Body of pancreas (tissue), 4 donors: ENCODE results near the gene ZBTB16. TPM values are rescaled to one million over a fixed set of nuclear protein-coding genes. Genes with fewer than 3 reads are reported as not detected.

Experiments used
- ATAC-seq: fragments of 150-250 bp; one replicate; pipeline ENCODE4 v1.9.1; 2016
- DNase-seq, 4 donors: peaks; one replicate each; pipeline ENCODE4 v3.0.0-alpha.2; 2019
- H3K27ac ChIP-seq, 4 donors: fragments of 200-600 bp; sonication (generic); 1 replicate in 3 of 4; 2 replicates in 1 of 4; pipeline versions ENCODE4 v1.5.1 to v1.6.1; 2016 to 2019; ENCODE audit warnings: mild to moderate bottlenecking in 1 of 4, mixed read lengths in 1 of 4, moderate library complexity in 1 of 4
- H3K27me3 ChIP-seq, 2 donors: fragments of 200-600 bp; sonication (generic); one replicate each; pipeline ENCODE4 v1.6.0; 2016; ENCODE audit warnings: mild to moderate bottlenecking in 1 of 2
- H3K36me3 ChIP-seq, 2 donors: fragments of 200-600 bp; sonication (generic); replicated peaks in 1 of 2; 2 replicates each; pipeline ENCODE4 v1.5.1; 2016; ENCODE audit warnings: low read depth in 2 of 2; ENCODE audit not compliant: insufficient read depth in 1 of 2
- H3K4me1 ChIP-seq: fragments of 200-600 bp; sonication (generic); one replicate; pipeline ENCODE4 v1.6.0; 2016
- H3K4me3 ChIP-seq, 2 donors: fragments of 200-600 bp; sonication (generic); 1 replicate in 1 of 2; 2 replicates in 1 of 2; pipeline ENCODE4 v1.5.1; 2016 to 2019
- H3K9me3 ChIP-seq, 3 donors: fragments of 200-600 bp; sonication (generic); 1 replicate in 2 of 3; 2 replicates in 1 of 3; pipeline ENCODE4 v1.5.1; 2016
- POLR2A ChIP-seq, 3 donors: fragments of 450-650 bp; IDR thresholded peaks; one replicate each; pipeline ENCODE4 v1.6.1; 2016; ENCODE audit warnings: antibody characterized with exemption in 3 of 3, mild to moderate bottlenecking in 2 of 3
- WGBS, 2 donors: methylation state at CpG; one replicate each; pipeline ENCODE4 v1.1.5; 2017; 5-methylcytosine and 5-hydroxymethylcytosine counted together
- intact Hi-C: fragments of 100-400 bp; cut with DNase I; formaldehyde crosslinking; loops from one replicate; pipeline ENCODE4 v1.15.1; 2023
- total RNA-seq, 2 donors: library from RNA; depleted of rRNA; stranded (reverse); fragments of >200 nt; gene quantifications; one replicate each; pipeline ENCODE4 v1.1.0, GENCODE V29; 2016
- TF ChIP-seq, protein P1 (sequence below), 7 experiments: fragments of 450-650 bp in 4 of 7; fragments of 200-600 bp in 3 of 7; sonication (generic) in 3 of 7; IDR thresholded peaks; one replicate each; pipeline ENCODE4 v1.5.1; 2016 to 2019; ENCODE audit warnings: antibody characterized with exemption in 7 of 7

ZBTB16 gene
- total RNA-seq, 2 donors from 2014 or later, result 96.5 to 150 TPM

DNA sequence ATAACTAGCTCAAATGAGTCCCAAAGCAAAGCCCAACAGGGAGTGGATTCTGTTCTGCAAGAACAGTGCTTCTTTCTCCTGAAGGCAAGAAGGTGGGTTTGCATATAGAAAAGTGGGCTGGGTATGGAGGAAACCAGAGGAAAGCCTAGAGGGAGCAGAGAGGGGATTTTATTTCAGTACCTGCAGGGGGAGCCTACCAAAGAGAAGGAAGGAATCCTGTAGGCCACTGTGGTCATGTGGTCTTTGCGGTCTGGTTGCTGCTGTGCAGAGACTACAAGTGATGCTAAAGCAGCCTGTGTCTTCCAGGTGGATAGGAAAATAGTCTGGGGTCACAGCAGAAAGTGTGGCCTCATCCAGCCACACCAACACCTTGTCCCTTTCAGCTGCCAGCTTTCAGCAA, 33.2 kb upstream of the ZBTB16 start:
- no peak overlapping the region for H3K27ac ChIP-seq
- no peaks in the 10 kb centered on the region for H3K27me3 ChIP-seq
- DNase-seq, result peak in 1 of 4 donors; percentile 15
- no peak overlapping the region for H3K4me3 ChIP-seq
- no peak for ATAC-seq
- WGBS, 2 donors, result 45 to 58% methylated on average over 1 of the region's 1 CpG
- no peak for TF ChIP-seq POLR2A (IDR thresholded peaks at IDR 0.05)
- TF ChIP-seq, protein P1, sequence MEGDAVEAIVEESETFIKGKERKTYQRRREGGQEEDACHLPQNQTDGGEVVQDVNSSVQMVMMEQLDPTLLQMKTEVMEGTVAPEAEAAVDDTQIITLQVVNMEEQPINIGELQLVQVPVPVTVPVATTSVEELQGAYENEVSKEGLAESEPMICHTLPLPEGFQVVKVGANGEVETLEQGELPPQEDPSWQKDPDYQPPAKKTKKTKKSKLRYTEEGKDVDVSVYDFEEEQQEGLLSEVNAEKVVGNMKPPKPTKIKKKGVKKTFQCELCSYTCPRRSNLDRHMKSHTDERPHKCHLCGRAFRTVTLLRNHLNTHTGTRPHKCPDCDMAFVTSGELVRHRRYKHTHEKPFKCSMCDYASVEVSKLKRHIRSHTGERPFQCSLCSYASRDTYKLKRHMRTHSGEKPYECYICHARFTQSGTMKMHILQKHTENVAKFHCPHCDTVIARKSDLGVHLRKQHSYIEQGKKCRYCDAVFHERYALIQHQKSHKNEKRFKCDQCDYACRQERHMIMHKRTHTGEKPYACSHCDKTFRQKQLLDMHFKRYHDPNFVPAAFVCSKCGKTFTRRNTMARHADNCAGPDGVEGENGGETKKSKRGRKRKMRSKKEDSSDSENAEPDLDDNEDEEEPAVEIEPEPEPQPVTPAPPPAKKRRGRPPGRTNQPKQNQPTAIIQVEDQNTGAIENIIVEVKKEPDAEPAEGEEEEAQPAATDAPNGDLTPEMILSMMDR (IDR thresholded peaks at IDR 0.05), result no peak
- no peaks in the 10 kb centered on the region for H3K36me3 ChIP-seq
- intact Hi-C loops, result no loop called here
- H3K9me3 ChIP-seq, result no peaks in the 10 kb centered on the region
- H3K4me1 ChIP-seq, result peaks cover 11% of the 10 kb centered on the region

DNA sequence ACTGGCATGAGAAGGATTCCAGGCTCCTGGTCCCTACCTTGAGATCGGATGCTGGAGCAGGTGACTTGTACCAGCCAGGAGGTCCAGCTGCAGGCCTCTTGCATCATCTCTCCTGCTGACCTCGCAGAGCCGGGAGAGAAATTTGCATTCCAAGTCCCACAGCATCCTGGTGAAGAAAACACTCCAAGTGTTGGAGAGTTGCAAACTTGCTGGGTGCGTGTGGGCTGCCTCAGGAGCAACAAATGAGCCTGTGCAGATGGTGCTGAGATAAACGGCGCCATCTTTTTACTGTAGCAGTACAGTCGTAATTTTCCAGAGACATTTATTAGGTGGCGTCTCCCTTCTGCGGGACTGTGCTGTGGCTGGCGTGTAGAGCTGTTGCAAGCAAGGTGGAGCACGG, 32.1 kb upstream of the ZBTB16 start:
- no peak for ATAC-seq

DNA sequence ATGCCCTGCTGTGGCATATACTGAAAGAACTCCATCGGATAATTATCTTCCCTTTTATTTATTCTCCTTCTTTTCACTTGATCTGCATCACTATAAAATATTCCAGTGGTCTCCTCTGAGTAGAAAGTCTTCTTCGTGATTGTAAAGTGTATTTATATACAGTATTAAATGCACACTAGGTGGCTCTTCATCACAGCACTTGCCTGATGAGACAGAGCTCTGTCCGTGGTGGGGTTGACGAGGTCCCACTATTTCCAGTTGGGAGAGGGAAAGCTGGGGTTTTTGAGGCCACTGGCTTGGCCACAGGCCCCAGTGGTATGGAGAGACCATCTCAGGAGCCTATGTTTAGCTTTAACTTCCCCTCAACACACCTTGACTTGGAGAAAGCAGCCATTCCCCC, 31.6 kb upstream of the ZBTB16 start:
- WGBS, 2 donors, result 46 to 53% methylated on average over 4 of the region's 4 CpGs
- no peak for ATAC-seq
- intact Hi-C loops, result no loop called here

More for the DNA sequence above, 32.1 kb upstream of the ZBTB16 start:
- no peaks in the 10 kb centered on the region for H3K36me3 ChIP-seq
- no peaks in the 10 kb centered on the region for H3K27me3 ChIP-seq
- H3K4me3 ChIP-seq, result no peak overlapping the region
- H3K4me1 ChIP-seq, result peaks cover 11% of the 10 kb centered on the region
- TF ChIP-seq POLR2A (IDR thresholded peaks at IDR 0.05), result no peak
- TF ChIP-seq, protein P1 (IDR thresholded peaks at IDR 0.05), result no peak
- DNase-seq, result no peak
- no peak overlapping the region for H3K27ac ChIP-seq
- no peaks in the 10 kb centered on the region for H3K9me3 ChIP-seq
- intact Hi-C loops, result no loop called here
- 81 to 83% methylated on average over 11 of the region's 11 CpGs for WGBS, 2 donors

DNA sequence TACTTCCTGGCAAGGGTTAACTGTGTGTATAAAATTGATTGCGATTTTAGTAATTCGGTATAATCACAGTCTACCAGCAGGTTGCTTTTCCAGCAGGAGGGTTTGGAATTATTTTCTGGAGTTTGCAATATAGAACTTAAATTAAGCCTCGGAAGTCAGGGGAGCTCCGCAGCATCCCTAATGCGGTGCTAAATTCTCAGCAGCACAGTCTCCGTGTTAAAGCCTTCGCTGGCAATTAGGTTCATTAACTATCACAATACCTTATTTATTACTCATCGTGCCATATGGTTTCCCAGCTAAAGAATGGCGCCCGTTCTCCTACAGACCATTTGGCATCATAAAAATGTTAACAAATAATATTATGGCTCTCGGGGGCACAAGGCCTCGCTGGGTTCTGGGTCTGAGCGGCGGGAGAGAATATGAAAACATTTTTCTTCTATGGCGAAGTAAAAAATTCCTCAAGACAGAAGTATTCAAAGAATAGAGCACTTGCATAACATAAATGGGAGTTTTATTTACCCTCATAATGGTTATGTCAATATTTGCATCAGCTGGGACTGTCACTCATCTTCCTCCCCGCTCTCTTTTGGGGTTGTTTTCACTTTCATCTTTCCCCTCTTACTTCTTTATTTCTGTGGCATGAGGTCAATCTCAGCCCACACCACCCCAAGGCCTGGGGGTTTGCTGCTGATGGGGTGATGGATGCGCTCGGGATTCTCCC, 28.1 kb upstream of the ZBTB16 start:
- H3K4me3 ChIP-seq, result no peak overlapping the region
- H3K27ac ChIP-seq, result no peak overlapping the region
- no peak for DNase-seq
- ATAC-seq, result no peak
- H3K4me1 ChIP-seq, result peaks cover 9% of the 10 kb centered on the region
- H3K27me3 ChIP-seq, result no peaks in the 10 kb centered on the region
- no peak for TF ChIP-seq POLR2A (IDR thresholded peaks at IDR 0.05)
- TF ChIP-seq, protein P1 (IDR thresholded peaks at IDR 0.05), result no peak
- no peaks in the 10 kb centered on the region for H3K36me3 ChIP-seq
- no peaks in the 10 kb centered on the region for H3K9me3 ChIP-seq
- intact Hi-C loops, result no loop called here
- 76 to 84% methylated on average over 18 of the region's 18 CpGs for WGBS, 2 donors

More for the DNA sequence above, 31.6 kb upstream of the ZBTB16 start:
- Histone ChIP-seq H3K4me3 (no peak overlapping the region), H3K27me3 (no peaks in the 10 kb centered on the region), H3K4me1 (peaks cover 11% of the 10 kb centered on the region), H3K36me3 (no peaks in the 10 kb centered on the region), H3K9me3 (no peaks in the 10 kb centered on the region), H3K27ac (no peak overlapping the region)
- TF ChIP-seq, protein P1 (IDR thresholded peaks at IDR 0.05), result no peak
- no peak for TF ChIP-seq POLR2A (IDR thresholded peaks at IDR 0.05)
- DNase-seq, result no peak

DNA sequence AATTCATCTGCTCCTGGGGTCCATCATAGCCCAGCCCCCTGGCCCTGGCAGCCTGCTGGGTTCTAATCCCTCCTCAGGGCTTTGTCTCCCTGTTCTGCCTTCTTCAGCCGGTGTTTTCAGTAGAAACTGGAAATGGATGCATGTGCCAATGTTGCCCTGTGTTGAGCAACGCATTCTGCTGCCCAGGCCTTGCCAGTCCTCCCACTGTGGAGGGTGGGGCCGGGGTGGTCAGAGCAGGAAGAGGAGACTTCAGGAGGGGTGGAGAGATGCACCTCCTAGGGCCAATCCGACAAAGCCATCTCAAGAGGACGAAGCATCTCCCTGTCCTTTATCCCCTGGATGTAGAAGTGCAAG, 27.6 kb upstream of the ZBTB16 start:
- H3K9me3 ChIP-seq, result no peaks in the 10 kb centered on the region
- DNase-seq, result no peak
- intact Hi-C loops, result no loop called here
- no peak overlapping the region for H3K27ac ChIP-seq
- 79 to 90% methylated on average over 5 of the region's 5 CpGs for WGBS, 2 donors
- H3K27me3 ChIP-seq, result no peaks in the 10 kb centered on the region
- ATAC-seq, result no peak
- no peaks in the 10 kb centered on the region for H3K36me3 ChIP-seq
- H3K4me1 ChIP-seq, result peaks cover 15% of the 10 kb centered on the region
- no peak overlapping the region for H3K4me3 ChIP-seq
- TF ChIP-seq POLR2A (IDR thresholded peaks at IDR 0.05), result no peak
- TF ChIP-seq, protein P1 (IDR thresholded peaks at IDR 0.05), result no peak
